COLO668 (cell line): ENCODE measurements around the gene GAS6.
"Not testable (repeated sequence)": the region's sequence is repeated elsewhere in the genome, so short reads cannot be mapped to it uniquely, and the experiment has no call there.

Experiments used
- DNase-seq: peaks from one replicate; lab custom pipeline; 2025; ENCODE audit not compliant: unreplicated experiment; lab: John Stamatoyannopoulos, UW

Gene GAS6

GRCh38 chr13:113863524-113864272 is at the start of gene GAS6:
TSS of gene GAS6 (minus strand) at chr13:113864076. CDS start at chr13:113863920, 156 bp downstream.
- DNase-seq = peak; percentile 90

- DNase-seq = not testable (repeated sequence)
Observed at GRCh38 chr13:113913408-113913807, 49.5 kb upstream of the GAS6 start.

DNA sequence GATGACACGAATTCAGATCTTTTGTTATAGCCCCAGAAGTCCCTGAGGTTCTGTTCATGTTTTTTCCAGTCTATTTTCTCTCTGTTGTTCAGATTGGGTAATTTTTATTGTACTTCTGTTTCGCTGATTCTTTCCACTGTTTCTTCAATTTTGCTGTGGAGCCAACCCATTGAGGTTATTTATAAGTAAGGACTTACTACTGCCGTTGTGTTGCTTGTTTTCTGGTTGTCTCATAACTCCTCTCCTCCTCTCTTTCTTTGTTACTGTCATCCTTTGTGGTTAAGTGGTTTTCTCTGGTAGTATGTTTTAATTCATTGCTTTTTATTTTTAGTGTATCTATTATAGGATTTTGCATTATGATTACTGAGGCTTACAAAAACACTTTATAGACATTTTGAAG is 48.7 kb upstream of the GAS6 start:
- DNase-seq = no peak

GRCh38 chr13:113907635-113908617 is 44.0 kb upstream of the GAS6 start:
- peak; percentile 98 for DNase-seq

- DNase-seq = peak; percentile 52
Observed at GRCh38 chr13:113906571-113906970, 42.7 kb upstream of the GAS6 start.

DNA sequence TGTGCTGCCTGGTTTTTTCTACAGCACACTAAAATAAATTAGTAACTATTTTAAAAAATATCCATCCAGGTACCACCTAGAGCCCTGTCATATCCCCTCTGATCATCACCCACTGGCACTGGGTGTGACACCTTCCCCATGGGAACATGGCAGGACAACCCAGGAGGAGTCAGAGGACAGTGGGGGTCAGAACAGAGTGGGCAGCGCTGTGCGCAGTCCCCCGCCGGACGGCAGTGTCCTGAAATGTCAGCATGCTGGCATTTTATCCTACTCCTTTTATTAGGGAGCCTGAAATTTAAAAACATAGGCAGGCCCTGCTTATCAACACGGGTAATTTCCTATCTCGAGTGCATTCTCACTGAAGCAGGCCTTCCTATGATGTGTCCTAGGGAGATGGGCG is 42.1 kb upstream of the GAS6 start:
- no peak for DNase-seq

GRCh38 chr13:113905018-113905417 is 41.1 kb upstream of the GAS6 start:
- DNase-seq = no peak

- peak; percentile 64 for DNase-seq
Observed at GRCh38 chr13:113904411-113904810, 40.5 kb upstream of the GAS6 start.

GRCh38 chr13:113903912-113904311 is 40.0 kb upstream of the GAS6 start:
- DNase-seq = no peak

GRCh38 chr13:113902986-113903775 is 39.3 kb upstream of the GAS6 start:
- DNase-seq = no peak

DNA sequence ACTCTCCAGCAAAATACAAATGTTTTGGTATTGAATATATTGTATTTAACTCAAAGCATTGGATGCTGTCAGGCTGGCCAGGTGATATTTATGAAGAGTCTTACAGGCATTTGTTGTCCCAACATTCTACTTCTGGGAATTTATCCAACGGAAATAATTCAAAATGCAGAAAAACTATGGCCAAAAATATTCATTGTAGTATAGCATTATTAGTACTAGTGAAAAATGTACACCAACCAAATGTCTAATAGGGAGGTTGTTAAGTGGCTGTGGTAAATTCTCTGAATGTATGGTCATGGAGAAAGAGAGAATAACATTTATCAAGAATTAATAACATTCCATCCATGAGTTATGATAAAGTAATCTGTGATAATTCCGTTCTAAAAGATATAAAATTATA is 38.6 kb upstream of the GAS6 start:
- no peak for DNase-seq

DNA sequence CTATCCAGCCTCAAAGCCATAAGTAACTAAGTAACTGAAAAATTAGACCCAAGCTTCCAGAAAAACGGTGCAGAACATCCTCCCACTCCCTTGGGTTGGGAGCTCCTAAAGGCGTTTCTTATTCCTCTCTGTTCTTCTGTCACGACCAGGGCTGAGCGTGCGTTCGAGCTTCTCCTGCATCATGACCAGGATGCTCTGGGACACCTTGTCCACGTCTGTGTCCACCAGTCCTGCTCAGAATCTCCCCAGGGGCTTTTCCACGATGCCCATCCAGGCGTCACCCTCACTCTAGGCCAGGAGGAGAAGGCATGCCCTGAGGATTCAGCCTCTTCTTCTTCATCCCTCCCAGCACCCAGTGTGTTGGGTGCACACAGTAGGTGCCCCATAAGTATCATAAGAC is 37.8 kb upstream of the GAS6 start:
- no peak for DNase-seq

- DNase-seq = no peak
Observed at GRCh38 chr13:113901231-113901630, 37.4 kb upstream of the GAS6 start.

- no peak for DNase-seq
Observed at GRCh38 chr13:113900646-113901045, 36.8 kb upstream of the GAS6 start.

DNA sequence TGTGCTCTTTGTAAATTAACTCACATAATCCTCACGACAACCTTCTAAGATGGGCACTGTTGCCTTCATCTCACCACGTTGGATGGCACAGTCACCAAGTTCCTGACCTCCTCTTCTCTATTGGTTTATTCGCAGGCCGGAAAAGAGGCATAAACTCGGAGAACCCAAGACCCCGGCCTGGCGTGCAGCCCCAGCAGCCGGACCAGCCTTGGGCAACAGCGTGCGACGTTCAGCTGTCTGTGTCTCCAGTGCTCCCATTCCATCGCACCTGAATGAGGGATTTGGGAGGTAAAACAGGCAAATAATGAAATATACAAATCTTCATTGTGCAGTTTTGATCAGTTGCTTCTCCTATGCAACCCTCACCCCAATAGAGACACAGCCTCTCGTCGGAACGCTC is 34.5 kb upstream of the GAS6 start:
- DNase-seq = no peak

- no peak for DNase-seq
Observed at GRCh38 chr13:113897966-113898365, 34.1 kb upstream of the GAS6 start.

DNA sequence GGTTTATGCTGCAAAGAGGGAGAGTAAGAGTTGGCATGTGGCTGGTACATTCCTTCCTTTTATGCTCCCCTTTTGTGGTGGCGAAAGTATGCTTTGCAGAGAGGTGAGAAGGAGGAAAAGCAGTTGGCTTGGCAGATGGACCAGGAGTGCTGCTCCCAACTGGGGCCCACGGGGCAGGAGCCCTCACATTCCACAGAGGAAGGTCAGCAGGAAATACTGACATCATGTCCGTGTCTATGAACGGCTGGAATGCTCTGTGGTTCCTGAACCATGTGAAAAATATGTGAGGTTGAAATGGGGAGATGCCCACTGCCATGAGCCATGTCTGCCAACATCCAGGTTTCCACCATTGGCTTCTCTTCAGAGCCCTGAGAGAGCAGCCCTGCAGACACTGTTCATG is 33.3 kb upstream of the GAS6 start:
- DNase-seq = no peak

- DNase-seq = no peak
Observed at GRCh38 chr13:113895436-113895835, 31.6 kb upstream of the GAS6 start.

- DNase-seq = no peak
Observed at GRCh38 chr13:113890774-113891480, 27.1 kb upstream of the GAS6 start.

GRCh38 chr13:113889467-113889866 is 25.6 kb upstream of the GAS6 start:
- DNase-seq = no peak
